Left colon (tissue), 2 donors: ENCODE data around the gene PIK3C2B. TPM values are rescaled to one million over a fixed set of nuclear protein-coding genes. Genes with fewer than 3 reads are reported as not detected.

Experiments
- ATAC-seq: fragments of 200-7000 bp; cut with Tn5 transposase; one replicate; pipeline ENCODE4 v1.9.1; 2020; ENCODE audit warnings: mild to moderate bottlenecking, moderate library complexity
- DNase-seq, 2 donors: peaks; one replicate each; pipeline ENCODE4 v3.0.0-alpha.2; 2020
- intact Hi-C, 2 donors: fragments of 100-400 bp; cut with DNase I in 1 of 2; cut with micrococcal nuclease in 1 of 2; formaldehyde crosslinking; loops; one replicate each; pipeline versions ENCODE4 v1.11.2 to v1.14.0; 2022; cut with DNase I, micrococcal nuclease
- total RNA-seq, 2 donors: library from RNA; stranded (reverse); fragmentation: NEBNext Ultra II Directional; extraction: Animal tissue kit (Norgen Biotek cat#: 25700); gene quantifications; one replicate each; pipeline ENCODE4 v1.2.1, GENCODE V29; 2021
- donor health status: DM: no; HTN: no; CAD: no.
- donor health status: DM: yes; HTN: yes; CAD: no.

PIK3C2B gene
- total RNA-seq, 2 donors from 2014 or later: 78.5 to 82.0 TPM

DNA sequence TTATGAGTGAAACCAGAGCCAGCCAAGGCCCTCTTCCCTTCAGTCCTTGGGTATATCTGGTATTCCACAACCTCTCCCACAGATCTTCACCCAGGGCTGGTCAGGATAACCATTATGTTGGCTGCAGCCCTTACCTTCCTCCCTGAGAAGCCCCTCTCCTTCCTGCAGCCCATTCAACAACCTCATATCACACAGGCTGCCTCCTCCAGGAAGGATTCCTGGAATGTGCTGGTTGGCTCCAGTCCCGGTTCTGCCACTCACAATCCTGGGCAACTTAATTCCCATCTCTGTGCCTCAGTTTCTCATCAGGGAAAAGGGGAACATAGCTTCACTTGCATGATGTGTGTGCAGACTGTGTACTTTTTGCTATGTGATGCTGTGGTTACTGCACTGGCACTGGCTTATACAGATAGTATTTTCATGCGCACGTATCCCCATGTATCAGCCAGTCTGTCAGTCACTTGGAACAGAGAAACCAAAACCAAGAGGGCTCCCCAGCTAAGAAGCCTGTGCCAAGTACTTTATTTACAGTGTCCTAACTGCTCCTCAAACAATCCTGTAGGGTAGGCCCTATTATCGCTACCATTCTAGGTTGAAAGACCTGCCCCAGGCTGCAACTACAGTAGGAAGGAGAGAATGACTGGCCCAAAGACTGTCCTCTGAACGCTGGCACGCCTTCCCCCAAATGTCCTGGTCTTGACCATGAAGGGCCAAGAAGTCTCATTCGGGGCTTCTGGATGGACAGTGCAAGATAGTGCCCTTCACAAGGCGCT lies 43.1 kb downstream of the PIK3C2B start:
- peak; percentile 30 for ATAC-seq
- DNase-seq: peak in 1 of 2 donors; percentile 35

DNA sequence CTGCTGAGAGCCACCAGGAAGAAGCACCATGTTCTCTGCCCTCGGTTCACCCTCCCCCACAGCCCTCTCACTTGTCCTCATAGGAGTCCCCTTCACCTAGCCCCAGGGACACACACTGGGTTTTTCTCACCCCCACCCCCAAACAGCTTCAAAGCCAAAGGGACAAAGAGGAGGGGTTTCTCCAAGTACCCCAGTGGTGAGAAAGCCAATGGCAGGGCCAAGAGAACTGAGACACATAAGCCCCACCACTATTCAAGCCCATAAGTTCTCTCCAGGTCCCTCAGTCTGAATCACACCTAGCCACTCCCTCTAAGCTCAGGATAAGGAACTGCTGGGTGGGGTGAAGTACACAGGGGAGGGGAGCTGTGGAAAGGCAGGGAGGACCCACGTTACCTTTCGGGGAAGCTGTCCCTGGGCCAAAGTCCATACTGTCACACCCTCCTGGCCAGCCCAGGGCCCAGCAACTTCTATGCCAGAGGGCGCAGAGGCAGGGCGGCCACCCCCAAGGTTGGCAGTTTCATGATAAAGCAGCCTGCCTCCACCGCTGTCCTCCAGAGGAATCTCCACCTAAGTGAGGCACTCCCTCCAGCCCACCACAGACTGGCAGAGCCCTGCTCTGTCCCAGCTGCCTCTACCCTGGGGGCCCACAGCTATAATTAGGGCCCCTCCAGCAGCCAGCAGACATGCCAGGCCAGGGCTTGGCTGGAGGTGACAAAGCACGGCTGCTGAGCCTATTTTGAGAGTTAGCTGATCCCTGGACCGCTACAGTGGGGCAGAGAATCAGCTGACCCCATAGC lies 43.9 kb downstream of the PIK3C2B start:
- ATAC-seq (peak; percentile 78), DNase-seq (peak; percentile 88 to 95)
- intact Hi-C loops: no loop called here

More for the DNA sequence above, 43.1 kb downstream of the PIK3C2B start:
- intact Hi-C loops: no loop called here

DNA sequence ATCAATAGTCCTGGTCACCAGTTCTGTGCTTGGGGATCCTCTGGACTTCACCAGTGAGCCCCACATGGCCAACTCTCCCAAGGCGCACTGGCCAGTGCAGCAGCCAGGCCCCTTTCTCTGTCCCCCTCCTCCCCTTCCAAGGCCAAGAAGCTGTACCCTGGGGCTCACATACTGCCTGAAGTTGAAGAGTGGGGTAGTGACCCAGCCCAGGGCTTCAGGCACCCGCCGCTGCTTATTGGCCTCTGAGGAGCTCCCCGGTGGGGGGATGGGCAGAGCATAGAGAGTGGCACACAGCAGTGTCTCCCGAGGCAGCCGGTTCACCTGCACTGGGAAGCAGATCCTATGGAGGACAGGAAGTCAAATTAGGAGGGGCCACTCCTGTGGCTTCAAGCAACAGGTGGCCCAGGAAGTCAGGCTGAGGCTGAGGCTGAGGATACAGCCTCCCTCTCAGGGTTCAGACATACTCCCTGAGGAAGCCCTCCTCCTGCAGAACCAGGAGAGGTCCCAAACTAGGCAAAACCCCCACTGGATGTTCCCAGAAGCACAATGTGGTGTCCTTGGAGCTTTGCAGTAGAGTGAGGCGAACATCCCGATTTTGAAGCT lies 44.8 kb downstream of the PIK3C2B start:
- DNase-seq (peak in 1 of 2 donors; percentile 55), ATAC-seq (no peak)
- intact Hi-C loops: loop anchor here (5.0 kb wide), 2 partner anchors 48 to 53 kb away; no protein-coding TSS in a partner anchor

DNA sequence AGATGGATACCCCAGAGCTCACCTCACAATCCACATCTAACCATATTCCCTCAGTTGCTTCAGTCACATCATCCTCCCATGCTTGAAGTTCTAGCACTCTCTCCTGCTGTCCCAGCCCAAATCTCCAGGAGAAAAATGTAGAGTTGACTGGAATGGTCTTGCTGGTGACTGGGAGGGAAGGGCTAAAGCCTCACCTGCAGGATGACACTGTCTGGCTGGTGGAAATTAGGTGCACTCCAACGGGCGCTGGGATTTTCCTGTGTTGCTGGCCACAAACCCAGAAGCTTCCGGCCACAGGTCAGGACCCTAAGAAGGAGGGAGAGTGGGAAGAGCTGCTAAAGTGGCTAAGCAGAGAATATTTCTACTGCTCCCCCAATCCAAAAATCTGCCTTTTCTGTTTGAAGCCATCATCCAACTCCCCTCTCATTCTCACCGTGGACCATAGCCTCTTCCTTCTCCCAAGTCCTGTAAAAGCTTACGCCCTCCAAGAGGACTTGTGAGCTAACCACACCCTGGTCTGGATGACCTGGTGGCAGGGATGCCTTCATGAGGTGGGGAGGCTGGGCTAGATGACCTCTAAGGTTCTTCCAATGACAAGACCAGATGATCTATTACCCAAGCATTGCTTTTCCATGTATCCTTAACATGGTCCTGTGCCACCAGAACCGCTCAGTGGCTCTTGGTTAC lies 45.5 kb downstream of the PIK3C2B start:
- intact Hi-C loops: loop anchor here (5.0 kb wide), 2 partner anchors 48 to 53 kb away; no protein-coding TSS in a partner anchor
- ATAC-seq (peak; percentile 17), DNase-seq (no peak)

DNA sequence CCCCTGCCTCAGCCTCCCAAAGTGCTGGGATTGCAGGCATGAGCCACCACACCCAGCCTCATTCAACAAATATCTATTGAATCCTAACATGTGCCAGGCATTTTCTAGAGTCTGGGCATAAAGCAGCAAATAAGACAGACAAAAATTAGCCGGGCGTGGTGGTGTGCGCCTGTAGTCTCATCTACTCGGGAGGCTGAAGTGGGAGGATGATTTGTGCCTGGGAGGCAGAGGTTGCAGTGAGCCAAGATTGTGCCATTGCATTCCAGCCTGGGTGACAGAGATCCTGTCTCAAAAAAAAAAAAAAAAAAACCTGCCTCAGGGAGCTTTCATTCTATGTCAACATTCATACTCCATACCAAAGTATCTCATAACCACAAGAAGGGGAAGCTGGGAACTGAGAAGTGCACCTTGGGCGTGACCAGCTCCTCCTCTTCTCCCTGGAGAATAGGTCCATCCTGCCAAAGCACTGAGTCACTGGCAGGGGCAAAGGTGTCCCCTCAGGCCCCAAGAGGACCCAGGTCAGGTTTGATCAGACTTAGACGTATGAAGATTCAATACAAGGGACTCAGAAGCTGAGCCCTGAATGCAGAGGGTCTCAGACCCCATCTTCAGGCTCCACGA lies 46.2 kb downstream of the PIK3C2B start:
- peak; percentile 48 for ATAC-seq
- DNase-seq: peak; percentile 56 to 86
- intact Hi-C loops: loop anchor here (5.0 kb wide), 2 partner anchors 49 to 54 kb away; no protein-coding TSS in a partner anchor

DNA sequence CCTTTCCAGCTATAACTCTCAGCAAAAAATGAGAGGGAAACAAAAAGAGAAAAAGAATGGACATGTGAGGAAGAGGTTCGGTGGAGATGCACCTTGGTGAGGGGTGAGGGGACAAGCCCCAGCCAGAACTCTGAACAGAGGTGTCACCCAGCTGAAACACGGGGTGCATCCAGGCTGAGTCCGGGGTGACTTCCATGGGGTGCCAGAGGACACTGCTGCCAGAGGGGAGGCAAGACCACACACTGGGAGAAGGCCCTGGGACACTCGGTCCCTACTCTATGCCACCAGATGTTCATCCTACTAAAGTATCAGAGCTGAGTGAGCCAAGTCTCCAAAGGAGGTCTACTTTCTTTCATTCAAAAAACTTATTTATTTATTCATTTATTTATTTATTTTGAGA lies 46.9 kb downstream of the PIK3C2B start:
- DNase-seq (no peak), ATAC-seq (no peak)
- intact Hi-C loops: loop anchor here (5.0 kb wide), 2 partner anchors 50 to 55 kb away; no protein-coding TSS in a partner anchor

DNA sequence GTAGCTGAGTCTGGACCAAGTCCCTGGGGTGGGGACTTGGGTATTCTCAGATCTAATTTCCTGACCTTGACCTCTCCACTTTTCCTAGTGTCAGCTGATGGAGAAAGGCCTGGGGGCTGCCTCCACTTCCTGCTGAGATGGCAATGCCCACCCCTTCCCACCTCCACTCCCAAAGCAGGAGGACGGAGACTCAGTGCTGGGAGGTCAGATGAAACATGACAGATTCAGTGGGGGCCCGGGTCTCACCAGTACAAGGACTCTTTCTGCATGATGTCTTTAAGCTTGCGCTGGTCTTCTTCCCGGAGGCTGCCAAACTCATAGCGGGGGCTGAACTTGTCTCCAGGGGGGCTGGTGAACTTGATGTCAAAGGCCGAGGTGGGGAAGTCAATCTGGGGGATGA lies 47.4 kb downstream of the PIK3C2B start:
- intact Hi-C loops: loop anchor here (5.0 kb wide), 2 partner anchors 50 to 55 kb away; no protein-coding TSS in a partner anchor
- no peak for ATAC-seq
- no peak for DNase-seq

DNA sequence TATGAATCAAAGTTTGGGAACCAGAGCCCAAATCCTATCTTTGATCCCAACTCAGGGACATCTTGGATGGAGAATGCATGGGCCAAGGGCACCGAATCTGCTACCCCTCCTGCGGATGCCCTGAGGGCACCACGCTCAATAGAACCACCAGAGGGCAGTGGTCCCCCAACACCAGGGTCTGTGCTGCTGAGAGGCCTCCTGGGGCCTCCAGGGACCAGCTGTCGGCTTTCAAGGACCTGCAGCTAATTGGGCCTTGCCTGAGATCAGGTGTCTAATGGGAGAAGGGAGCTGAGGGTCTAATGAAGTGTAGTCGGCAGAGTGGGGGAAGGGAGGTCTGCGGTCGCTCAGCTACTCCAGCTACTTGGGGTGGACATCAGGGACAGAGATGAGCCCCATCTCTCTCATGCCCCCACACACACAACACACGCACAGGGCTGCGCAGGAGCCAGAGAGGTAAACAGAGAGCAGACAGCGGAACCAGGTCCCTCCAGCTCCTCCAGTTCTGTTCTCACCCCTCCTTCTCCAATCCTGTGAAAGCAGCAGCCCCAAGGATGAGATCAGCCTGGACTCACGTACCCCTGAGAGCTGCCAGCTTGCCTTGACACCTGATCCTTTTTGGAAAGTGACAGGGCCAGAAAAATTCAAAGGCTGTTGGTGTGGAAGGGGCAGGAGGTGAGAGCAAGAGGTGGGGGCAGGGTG lies 48.0 kb downstream of the PIK3C2B start:
- ATAC-seq: peak; percentile 24
- DNase-seq: peak; percentile 71 to 81
- intact Hi-C loops: loop anchor here (5.0 kb wide), 2 partner anchors 51 to 56 kb away; no protein-coding TSS in a partner anchor

DNA sequence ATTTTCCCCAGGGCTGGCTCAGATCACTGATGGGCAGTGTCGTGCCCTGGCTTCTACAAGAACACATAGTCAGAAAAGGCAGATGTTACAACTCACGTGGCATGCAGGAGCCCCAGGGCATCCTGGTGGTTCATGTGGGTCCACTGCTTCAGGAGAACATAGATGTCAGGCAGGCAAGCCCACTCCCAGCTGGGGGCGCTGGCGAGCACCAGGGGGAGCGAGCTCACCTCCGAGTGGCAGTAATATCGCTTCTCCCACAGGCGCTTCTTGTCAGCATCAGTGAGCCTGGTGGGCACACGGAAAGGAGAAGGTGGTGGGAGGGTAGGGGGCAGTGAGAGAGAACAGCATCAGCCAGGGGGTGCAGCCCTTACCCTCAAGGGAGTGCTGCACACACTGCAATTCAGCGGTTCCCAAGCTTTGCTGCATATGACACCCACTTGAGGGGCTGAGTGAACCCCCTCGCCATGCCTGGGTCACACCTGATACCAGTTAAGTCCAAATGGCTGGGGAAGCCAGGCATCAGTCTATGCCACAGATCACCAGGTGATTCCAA lies 48.7 kb downstream of the PIK3C2B start:
- ATAC-seq: no peak
- peak in 1 of 2 donors; percentile 78 for DNase-seq
- intact Hi-C loops: loop anchor here (5.0 kb wide), 2 partner anchors 51 to 56 kb away; no protein-coding TSS in a partner anchor

Other genes with a start within 250 kb of the PIK3C2B start
- gene PLEKHA6, start 134.9 kb downstream of the PIK3C2B start, total RNA-seq: 100 to 1,000 TPM; 110 to 131 TPM
- 10 to 100 TPM; 61.4 to 72.2 TPM for gene PPP1R15B, start 83.0 kb downstream of the PIK3C2B start, total RNA-seq
- gene MDM4, start 21.6 kb upstream of the PIK3C2B start, total RNA-seq: 10 to 100 TPM; 47.8 to 64.2 TPM
- gene LRRN2, start 190.9 kb upstream of the PIK3C2B start, total RNA-seq: 10 to 100 TPM in 1 of 2 donors, 1 to 10 TPM in 1; 5.6 to 23.0 TPM